H1 (cell line): ENCODE data around the gene ESYT2. TPM values are rescaled to one million over a fixed set of nuclear protein-coding genes. Genes with fewer than 3 reads are reported as not detected.

Source experiments
- ASH2L ChIP-seq: fragments of 200-600, 300-600 bp; sonication (generic); IDR thresholded peaks from one replicate; pipeline ENCODE4 v1.7.1; 2017; ENCODE audit warnings: low read length
- KDM4A ChIP-seq: IDR thresholded peaks from one replicate; pipeline ENCODE4 v1.7.1; 2012; ENCODE audit warnings: low read depth, mild to moderate bottlenecking, moderate library complexity, low read length, inconsistent platforms; ENCODE audit not compliant: severe bottlenecking
- NANOG ChIP-seq: IDR thresholded peaks from 2 replicates; pipeline ENCODE4 v1.6.1; 2011; ENCODE audit warnings: low read length, low read depth, mild to moderate bottlenecking, inconsistent platforms; ENCODE audit not compliant: insufficient read depth, poor library complexity, severe bottlenecking
- RNF2 ChIP-seq: fragments of 200-900, 300-1000 bp; sonication (generic); IDR thresholded peaks from 2 replicates; pipeline ENCODE4 v1.7.1; 2016; ENCODE audit warnings: borderline replicate concordance, low read depth, mild to moderate bottlenecking, antibody characterized with exemption, low read length; ENCODE audit not compliant: poor library complexity, severe bottlenecking; ENCODE audit errors: missing control alignments
- SIN3A ChIP-seq, 2 experiments: IDR thresholded peaks in 1 of 2; conservative IDR thresholded peaks in 1 of 2; 2 replicates each; pipeline ENCODE4 v1.6.1; 2011 to 2012; ENCODE audit warnings: low read length in 2 of 2, improper control_type of control experiment in 1 of 2, low read depth in 1 of 2, mild to moderate bottlenecking in 1 of 2
- TAF1 ChIP-seq: IDR thresholded peaks from 2 replicates; pipeline ENCODE4 v1.6.1; 2011; ENCODE audit warnings: mild to moderate bottlenecking, low read depth, low read length
- polyA plus RNA-seq, 7 experiments: library from polyadenylated mRNA; depleted of rRNA in 3 of 7; stranded (reverse) in 5 of 7; unstranded in 2 of 7; fragments of >200 nt in 5 of 7; fragments of 200-250 nt in 2 of 7; gene quantifications; 1 replicate in 5 of 7; 2 replicates in 1 of 7; 4 replicates in 1 of 7; pipeline versions ENCODE4 v1.2.1 to v1.2.3, GENCODE V29; 2011 to 2013; ENCODE audit warnings: missing spikeins in 2 of 7, mixed read lengths in 2 of 7
- total RNA-seq: library from RNA; stranded (reverse); fragmentation: NEBNext Ultra II Directional; extraction: Animal tissue kit (Norgen Biotek cat#: 25700); gene quantifications from 2 replicates; pipeline ENCODE4 v1.2.1, GENCODE V29; 2021

Gene ESYT2
- total and polyA plus RNA-seq, 2 of the 8 experiments (the other 6 are each of a cell fraction or from before 2014, with no cell fraction given): 27.0 to 37.5 TPM

GRCh38 chr7:158747408-158747807 lies 81.9 kb downstream of the ESYT2 start (continued):
- TF ChIP-seq NANOG (no peak), KDM4A (no peak), SIN3A (conservative IDR thresholded peaks at IDR 0.05 in 1 of 2, IDR thresholded peaks at IDR 0.05 in 1 of 2; ENCODE audit: low read depth in 1 of 2, low read length in 2 of 2) (no peak), TAF1 (no peak), ASH2L (no peak), RNF2 (no peak)
- TF ChIP-seq, all 59 proteins: peak for 0
